H9 (cell line): ENCODE data around the gene COX10. TPM values are rescaled to one million over a fixed set of nuclear protein-coding genes. Genes with fewer than 3 reads are reported as not detected.

ENCODE experiments used
- DNase-seq: peaks from one replicate; pipeline ENCODE4 v3.0.0-alpha.2; 2017
- H2AFZ ChIP-seq: one replicate; pipeline ENCODE4 v1.6.1; 2013; ENCODE audit warnings: mild to moderate bottlenecking, low read length, control low read depth, moderate library complexity
- H2AK5ac ChIP-seq: 2 replicates; pipeline ENCODE4 v1.6.1; 2013; ENCODE audit warnings: low read length, control low read depth, mixed read lengths; ENCODE audit not compliant: insufficient read length
- H2BK120ac ChIP-seq: one replicate; pipeline ENCODE4 v1.6.1; 2013; ENCODE audit warnings: low read depth, mild to moderate bottlenecking, low read length, control low read depth, inconsistent platforms; ENCODE audit not compliant: poor library complexity, severe bottlenecking
- H2BK12ac ChIP-seq: 2 replicates; pipeline ENCODE4 v1.6.1; 2013; ENCODE audit warnings: low read length, control low read depth, mixed read lengths, low read depth; ENCODE audit not compliant: insufficient read length
- H2BK15ac ChIP-seq: 2 replicates; pipeline ENCODE4 v1.6.1; 2013; ENCODE audit warnings: low read depth, low read length, control low read depth
- H2BK20ac ChIP-seq: one replicate; pipeline ENCODE4 v1.6.1; 2013; ENCODE audit warnings: low read depth, mild to moderate bottlenecking, low read length, control low read depth, inconsistent platforms; ENCODE audit not compliant: poor library complexity, severe bottlenecking
- H2BK5ac ChIP-seq: 2 replicates; pipeline ENCODE4 v1.6.1; 2013; ENCODE audit warnings: low read length, control low read depth, mixed read lengths; ENCODE audit not compliant: insufficient read length
- H3K14ac ChIP-seq: 2 replicates; pipeline ENCODE4 v1.6.1; 2013; ENCODE audit warnings: low read length, control low read depth; ENCODE audit not compliant: insufficient read depth
- H3K18ac ChIP-seq: 2 replicates; pipeline ENCODE4 v1.6.1; 2013; ENCODE audit warnings: low read depth, mild to moderate bottlenecking, mixed read lengths, low read length, control low read depth; ENCODE audit not compliant: insufficient read length
- H3K23ac ChIP-seq: 2 replicates; pipeline ENCODE4 v1.6.1; 2013; ENCODE audit warnings: low read length, control low read depth, mixed read lengths, low read depth; ENCODE audit not compliant: insufficient read length
- H3K23me2 ChIP-seq: 2 replicates; pipeline ENCODE4 v1.6.1; 2013; ENCODE audit warnings: low read depth, mild to moderate bottlenecking, mixed read lengths, low read length, control low read depth; ENCODE audit not compliant: insufficient read length, poor library complexity, severe bottlenecking
- H3K27ac ChIP-seq: 2 replicates; pipeline ENCODE4 v1.5.1; 2013; ENCODE audit warnings: low read length, control low read depth, mixed read lengths, low read depth; ENCODE audit not compliant: insufficient read length
- H3K27me3 ChIP-seq: 2 replicates; pipeline ENCODE4 v1.6.1; 2013; ENCODE audit warnings: low read length, control low read depth, inconsistent platforms; ENCODE audit not compliant: insufficient read depth
- H3K4ac ChIP-seq: 2 replicates; pipeline ENCODE4 v1.6.1; 2013; ENCODE audit warnings: low read depth, mild to moderate bottlenecking, control low read depth, inconsistent platforms, low read length, moderate library complexity
- H3K4me1 ChIP-seq: 2 replicates; pipeline ENCODE4 v1.6.1; 2013; ENCODE audit warnings: low read length, control low read depth, inconsistent platforms; ENCODE audit not compliant: insufficient read depth
- H3K4me2 ChIP-seq: 2 replicates; pipeline ENCODE4 v1.6.1; 2013; ENCODE audit warnings: low read length, control low read depth, mixed read lengths; ENCODE audit not compliant: insufficient read length, insufficient read depth
- H3K56ac ChIP-seq: 2 replicates; pipeline ENCODE4 v1.6.1; 2013; ENCODE audit warnings: low read depth, mild to moderate bottlenecking, mixed read lengths, low read length, control low read depth; ENCODE audit not compliant: insufficient read length
- H3K79me1 ChIP-seq: 2 replicates; pipeline ENCODE4 v1.6.1; 2013; ENCODE audit warnings: low read depth, mild to moderate bottlenecking, moderate library complexity, low read length, control low read depth, inconsistent platforms; ENCODE audit not compliant: insufficient read depth, poor library complexity, severe bottlenecking
- H3K79me2 ChIP-seq: 2 replicates; pipeline ENCODE4 v1.6.1; 2013; ENCODE audit warnings: low read length, control low read depth, inconsistent platforms; ENCODE audit not compliant: insufficient read depth
- H3K9ac ChIP-seq: 2 replicates; pipeline ENCODE4 v1.6.1; 2013; ENCODE audit warnings: low read length, control low read depth, mixed read lengths; ENCODE audit not compliant: insufficient read length; ENCODE audit errors: extremely low read depth
- H3K9me3 ChIP-seq: one replicate; pipeline ENCODE4 v1.6.1; 2013; ENCODE audit warnings: low read depth, low read length, inconsistent platforms; ENCODE audit not compliant: control insufficient read depth
- H3T11ph ChIP-seq: one replicate; pipeline ENCODE4 v1.6.1; 2013; ENCODE audit warnings: mild to moderate bottlenecking, low read length, control low read depth, inconsistent platforms
- H4K20me1 ChIP-seq: one replicate; pipeline ENCODE4 v1.6.1; 2013; ENCODE audit not compliant: control insufficient read depth, insufficient read length, insufficient read depth
- H4K5ac ChIP-seq: 2 replicates; pipeline ENCODE4 v1.6.1; 2013; ENCODE audit warnings: low read depth, mild to moderate bottlenecking, mixed read lengths, low read length, control low read depth; ENCODE audit not compliant: insufficient read length
- H4K8ac ChIP-seq: replicated peaks from 2 replicates; pipeline ENCODE4 v1.6.1; 2013; ENCODE audit warnings: low read length, control low read depth, mixed read lengths, low read depth; ENCODE audit not compliant: insufficient read length
- H4K91ac ChIP-seq: 2 replicates; pipeline ENCODE4 v1.6.1; 2013; ENCODE audit warnings: low read depth, mild to moderate bottlenecking, moderate library complexity, mixed read lengths, low read length, control low read depth; ENCODE audit not compliant: insufficient read length
- H3K27ac Mint-ChIP-seq, 3 experiments: 2 replicates in 2 of 3; 3 replicates in 1 of 3; pipeline ENCODE4 v1.8.0; 2020 to 2021; ENCODE audit warnings: mixed read lengths in 3 of 3, mild to moderate bottlenecking in 1 of 3, moderate library complexity in 1 of 3
- H3K27me3 Mint-ChIP-seq: 2 replicates; pipeline ENCODE4 v1.8.0; 2021; ENCODE audit warnings: low read depth, mild to moderate bottlenecking, moderate library complexity, mixed read lengths
- H3K36me3 Mint-ChIP-seq, 3 experiments: 2 replicates in 2 of 3; 3 replicates in 1 of 3; pipeline ENCODE4 v1.8.0; 2020 to 2021; ENCODE audit warnings: low read depth in 3 of 3, mixed read lengths in 3 of 3; ENCODE audit not compliant: insufficient read depth in 1 of 3
- H3K4me1 Mint-ChIP-seq, 2 experiments: 2 replicates each; pipeline ENCODE4 v1.8.0; 2020; ENCODE audit warnings: mixed read lengths in 2 of 2
- H3K4me3 Mint-ChIP-seq, 2 experiments: 2 replicates in 1 of 2; 3 replicates in 1 of 2; pipeline ENCODE4 v1.8.0; 2020 to 2021; ENCODE audit warnings: mild to moderate bottlenecking in 2 of 2, mixed read lengths in 2 of 2, moderate library complexity in 1 of 2
- H3K9me3 Mint-ChIP-seq, 2 experiments: 2 replicates in 1 of 2; 3 replicates in 1 of 2; pipeline ENCODE4 v1.8.0; 2020; ENCODE audit warnings: mild to moderate bottlenecking in 2 of 2, mixed read lengths in 2 of 2, moderate library complexity in 1 of 2
- CTCF ChIP-seq: fragments of 200-600 bp; sonication (generic); conservative IDR thresholded peaks from 3 replicates; pipeline ENCODE4 v1.8.0; 2021; ENCODE audit warnings: antibody characterized with exemption, mild to moderate bottlenecking
- WGBS: extraction: QIAGEN DNeasy Blood & Tissue Kit; methylation state at CpG from one replicate; pipeline ENCODE4 v1.1.7; 2013; ENCODE audit warnings: missing lambda C conversion rate, low lambda C conversion rate, mixed read lengths; ENCODE audit not compliant: insufficient read length; ENCODE audit errors: extremely low coverage; 5-methylcytosine and 5-hydroxymethylcytosine counted together
- total RNA-seq: library from RNA; stranded (reverse); gene quantifications from 2 replicates; pipeline ENCODE4 v1.2.1, GENCODE V29; 2021

The COX10 gene
- total RNA-seq, 1 experiment from 2014 or later = 20.6 TPM

DNA sequence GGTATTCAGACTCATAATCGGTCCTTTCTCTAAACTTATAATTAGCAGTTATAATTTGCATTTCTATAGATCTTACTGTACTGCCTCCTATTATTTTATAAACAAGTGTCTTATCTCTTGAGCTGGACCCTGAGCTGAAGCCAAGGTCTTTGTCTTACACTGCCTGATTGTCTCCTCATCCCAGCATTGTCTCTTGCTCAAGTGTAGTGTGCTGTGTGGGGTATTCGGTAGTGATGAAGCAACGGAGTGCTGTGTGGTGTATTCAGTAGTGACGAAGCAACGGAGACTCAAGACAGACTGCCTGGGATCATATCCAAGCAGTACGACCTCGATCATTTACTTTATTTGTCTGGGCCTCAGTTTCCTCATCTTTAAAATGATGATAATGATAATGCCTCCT is 69.3 kb downstream of the COX10 start:
- no peak overlapping the region for H2BK20ac ChIP-seq
- no peaks in the 10 kb centered on the region for H3K9me3 ChIP-seq
- H3K4me2 ChIP-seq = no peak overlapping the region
- H3K23me2 ChIP-seq = no peaks in the 10 kb centered on the region
- Mint-ChIP-seq H3K27me3 (no peaks in the 10 kb centered on the region), H3K4me1 (peaks cover 30 to 52% of the 10 kb centered on the region in 2 experiments), H3K4me3 (no peak overlapping the region), H3K27ac (peak overlapping the region in 1 of 3 experiments; percentile 84; a peak in 2 of 7 replicates), H3K9me3 (no peaks in the 10 kb centered on the region), H3K36me3 (no peaks in the 10 kb centered on the region)
- H3K27ac ChIP-seq = no peak overlapping the region
- no peak overlapping the region for H2BK120ac ChIP-seq
- no peak overlapping the region for H4K8ac ChIP-seq
- no peak overlapping the region for H2BK15ac ChIP-seq
- 0 out of 2 replicates have a peak, but pooled peaks cover 2% of the 10 kb centered on the region for H3K79me2 ChIP-seq
- H3K23ac ChIP-seq = no peak overlapping the region
- no peaks in the 10 kb centered on the region for H3K27me3 ChIP-seq
- no peak overlapping the region for H3K56ac ChIP-seq
- H2AK5ac ChIP-seq = no peak overlapping the region
- no peak overlapping the region for H2AFZ ChIP-seq
- no peak for TF ChIP-seq CTCF
- no peaks in the 10 kb centered on the region for H3K79me1 ChIP-seq
- H3K14ac ChIP-seq = no peak overlapping the region
- H2BK12ac ChIP-seq = no peak overlapping the region
- no peak overlapping the region for H4K5ac ChIP-seq
- H3K9ac ChIP-seq = no peak overlapping the region
- no peak overlapping the region for H3K18ac ChIP-seq
- H4K91ac ChIP-seq = no peak overlapping the region
- no CpG with 5 or more reads among the region's 7 CpGs for WGBS
- no peak overlapping the region for H2BK5ac ChIP-seq
- peaks cover 2% of the 10 kb centered on the region for H4K20me1 ChIP-seq
- H3T11ph ChIP-seq = no peak overlapping the region
- DNase-seq = no peak
- H3K4ac ChIP-seq = no peak overlapping the region
- peaks cover 5% of the 10 kb centered on the region; the same call in 1 of the 2 replicates for H3K4me1 ChIP-seq
